Parathyroid adenoma (tissue), 2 donors: Measurements from ENCODE around the gene BDH2.
A peak's percentile ranks its signal among the peaks of the same experiment; 100 is the strongest.

Experiments used
- H2AFZ ChIP-seq: fragments of 300-600 bp; sonication (generic); one replicate; pipeline ENCODE4 v1.7.0; 2017; ENCODE audit warnings: antibody characterized with exemption, mild to moderate bottlenecking
- H3K27ac ChIP-seq: fragments of 300-600 bp; sonication (generic); one replicate; pipeline ENCODE4 v1.7.0; 2017
- H3K27me3 ChIP-seq: fragments of 300-600 bp; sonication (generic); one replicate; pipeline ENCODE4 v1.7.0; 2017; ENCODE audit warnings: low read length; ENCODE audit not compliant: control insufficient read depth, insufficient read depth
- H3K36me3 ChIP-seq: fragments of 300-600 bp; sonication (generic); one replicate; pipeline ENCODE4 v1.7.0; 2017; ENCODE audit warnings: low read length; ENCODE audit not compliant: control insufficient read depth, insufficient read depth
- H3K4me1 ChIP-seq: fragments of 300-600 bp; sonication (generic); one replicate; pipeline ENCODE4 v1.7.0; 2017; ENCODE audit warnings: control low read depth
- H3K4me2 ChIP-seq: fragments of 300-600 bp; sonication (generic); one replicate; pipeline ENCODE4 v1.7.0; 2017; ENCODE audit warnings: low read length
- H3K4me3 ChIP-seq: fragments of 300-600 bp; sonication (generic); one replicate; pipeline ENCODE4 v1.7.0; 2017; ENCODE audit warnings: low read depth, low read length
- H3K79me2 ChIP-seq: fragments of 300-600 bp; sonication (generic); one replicate; pipeline ENCODE4 v1.7.0; 2017; ENCODE audit warnings: control low read depth
- H3K9ac ChIP-seq: fragments of 300-600 bp; sonication (generic); one replicate; pipeline ENCODE4 v1.7.0; 2017; ENCODE audit warnings: mild to moderate bottlenecking
- H3K9me3 ChIP-seq: fragments of 300-600 bp; sonication (generic); one replicate; pipeline ENCODE4 v1.7.0; 2017; ENCODE audit warnings: low read length; ENCODE audit not compliant: control insufficient read depth
- TF ChIP-seq, protein P1 (sequence below): fragments of 300-600 bp; sonication (generic); IDR thresholded peaks from one replicate; pipeline ENCODE4 v1.7.0; 2017; ENCODE audit warnings: antibody characterized with exemption, mild to moderate bottlenecking
- donor health status: primary hyperparathyroidism.

BDH2 gene

DNA sequence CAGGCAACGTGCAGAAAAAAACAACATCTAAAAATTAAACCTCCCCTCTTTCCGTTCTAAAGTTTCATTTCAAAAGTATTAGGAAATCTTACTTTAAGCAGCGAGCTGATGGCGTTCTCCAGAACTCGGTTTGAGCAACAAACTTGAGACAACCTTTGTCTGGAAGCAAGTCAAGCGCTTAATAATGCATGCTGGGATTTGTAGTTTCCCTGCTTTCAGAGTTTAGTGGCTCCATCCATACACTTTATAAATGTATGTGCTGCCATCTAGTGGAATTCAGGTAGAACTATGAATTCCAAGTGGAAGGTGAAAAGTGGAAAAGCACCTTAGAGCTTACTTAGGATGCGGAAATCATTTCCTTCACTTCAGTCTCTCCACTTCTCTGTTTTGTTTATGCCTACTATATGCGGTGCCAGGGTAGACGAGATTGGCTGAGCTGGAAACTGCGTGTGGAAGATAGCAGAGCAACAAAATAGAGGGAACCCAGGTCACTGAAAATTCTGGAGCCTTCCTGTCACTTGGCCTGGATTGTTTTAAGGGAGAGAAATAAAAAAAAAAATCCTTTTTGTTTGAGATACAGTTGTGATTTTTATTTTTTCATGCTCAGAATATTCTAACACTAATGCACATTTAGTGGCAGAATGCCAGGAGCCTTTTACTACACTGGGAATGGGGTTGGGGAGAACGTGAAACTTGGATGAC is at the start of gene BDH2:
Gene BDH2, minus strand, starts transcription at position 144 of the 702 bp plus-strand sequence. CDS start 3,580 bp downstream, outside the sequence.
- Histone ChIP-seq H3K79me2 (peaks cover 2% of the 10 kb centered on the region), H3K9ac (no peak within 1 kb of the TSS), H3K36me3 (no peaks in the 10 kb centered on the region), H3K27me3 (no peaks in the 10 kb centered on the region), H2AFZ (peak within 1 kb of the TSS; percentile 77), H3K4me1 (no peaks in the 10 kb centered on the region), H3K4me2 (peak within 1 kb of the TSS; percentile 78), H3K9me3 (no peaks in the 10 kb centered on the region), H3K4me3 (peak within 1 kb of the TSS; percentile 75), H3K27ac (peak within 1 kb of the TSS; percentile 33)
- TF ChIP-seq, protein P1, sequence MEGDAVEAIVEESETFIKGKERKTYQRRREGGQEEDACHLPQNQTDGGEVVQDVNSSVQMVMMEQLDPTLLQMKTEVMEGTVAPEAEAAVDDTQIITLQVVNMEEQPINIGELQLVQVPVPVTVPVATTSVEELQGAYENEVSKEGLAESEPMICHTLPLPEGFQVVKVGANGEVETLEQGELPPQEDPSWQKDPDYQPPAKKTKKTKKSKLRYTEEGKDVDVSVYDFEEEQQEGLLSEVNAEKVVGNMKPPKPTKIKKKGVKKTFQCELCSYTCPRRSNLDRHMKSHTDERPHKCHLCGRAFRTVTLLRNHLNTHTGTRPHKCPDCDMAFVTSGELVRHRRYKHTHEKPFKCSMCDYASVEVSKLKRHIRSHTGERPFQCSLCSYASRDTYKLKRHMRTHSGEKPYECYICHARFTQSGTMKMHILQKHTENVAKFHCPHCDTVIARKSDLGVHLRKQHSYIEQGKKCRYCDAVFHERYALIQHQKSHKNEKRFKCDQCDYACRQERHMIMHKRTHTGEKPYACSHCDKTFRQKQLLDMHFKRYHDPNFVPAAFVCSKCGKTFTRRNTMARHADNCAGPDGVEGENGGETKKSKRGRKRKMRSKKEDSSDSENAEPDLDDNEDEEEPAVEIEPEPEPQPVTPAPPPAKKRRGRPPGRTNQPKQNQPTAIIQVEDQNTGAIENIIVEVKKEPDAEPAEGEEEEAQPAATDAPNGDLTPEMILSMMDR: peak; percentile 63

- H3K4me2 ChIP-seq: no peak overlapping the region
- TF ChIP-seq, protein P1: no peak
- H3K4me1 ChIP-seq: no peaks in the 10 kb centered on the region
- no peak overlapping the region for H3K4me3 ChIP-seq
- H3K79me2 ChIP-seq: no peaks in the 10 kb centered on the region
- H3K36me3 ChIP-seq: no peaks in the 10 kb centered on the region
- H3K27me3 ChIP-seq: no peaks in the 10 kb centered on the region
- no peaks in the 10 kb centered on the region for H3K9me3 ChIP-seq
- H2AFZ ChIP-seq: no peak overlapping the region
- no peak overlapping the region for H3K27ac ChIP-seq
- H3K9ac ChIP-seq: no peak overlapping the region
Observed at GRCh38 chr4:103144926-103145325, 45.3 kb upstream of the BDH2 start.

- H3K4me2 ChIP-seq: no peak overlapping the region
- TF ChIP-seq, protein P1: no peak
- H3K4me3 ChIP-seq: no peak overlapping the region
- H3K79me2 ChIP-seq: no peaks in the 10 kb centered on the region
- no peak overlapping the region for H2AFZ ChIP-seq
- H3K9ac ChIP-seq: no peak overlapping the region
- H3K4me1 ChIP-seq: no peaks in the 10 kb centered on the region
- no peaks in the 10 kb centered on the region for H3K9me3 ChIP-seq
- H3K27ac ChIP-seq: no peak overlapping the region
- H3K27me3 ChIP-seq: no peaks in the 10 kb centered on the region
- no peaks in the 10 kb centered on the region for H3K36me3 ChIP-seq
Observed at GRCh38 chr4:103137446-103137827, 37.8 kb upstream of the BDH2 start.

GRCh38 chr4:103136671-103137445 is 37.2 kb upstream of the BDH2 start:
- Histone ChIP-seq H3K4me1 (no peaks in the 10 kb centered on the region), H3K79me2 (no peaks in the 10 kb centered on the region), H2AFZ (no peak overlapping the region), H3K36me3 (no peaks in the 10 kb centered on the region), H3K4me3 (no peak overlapping the region), H3K4me2 (no peak overlapping the region), H3K27me3 (no peaks in the 10 kb centered on the region), H3K9ac (no peak overlapping the region), H3K9me3 (no peaks in the 10 kb centered on the region), H3K27ac (no peak overlapping the region)
- TF ChIP-seq, protein P1: no peak
